ENCODE measurements around the gene NUP214.
"Not testable (repeated sequence)": the region's sequence is repeated elsewhere in the genome, so short reads cannot be mapped to it uniquely, and the experiment has no call there.

NUP214 gene

DNA sequence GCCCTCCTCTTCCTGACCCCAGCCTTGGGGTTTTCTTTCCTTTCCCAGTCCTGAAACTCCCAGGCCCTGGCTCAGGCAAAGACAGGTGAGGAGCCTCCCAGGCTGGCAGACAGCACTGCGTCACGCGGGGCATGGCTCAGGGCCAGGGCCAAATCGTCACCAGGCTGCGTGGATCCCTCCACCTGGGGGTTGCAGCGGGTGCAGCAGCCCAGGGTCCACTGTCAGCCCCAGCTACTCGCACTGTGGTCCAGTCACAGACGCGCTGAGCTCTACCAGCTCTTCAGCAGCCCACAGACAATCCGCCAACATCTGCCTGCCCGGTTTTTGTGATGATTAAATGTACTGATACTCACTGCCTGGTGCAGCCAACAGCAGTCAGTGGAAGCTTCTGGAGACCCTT is 138.8 kb downstream of the NUP214 start:
- DNase-seq = no peak

DNA sequence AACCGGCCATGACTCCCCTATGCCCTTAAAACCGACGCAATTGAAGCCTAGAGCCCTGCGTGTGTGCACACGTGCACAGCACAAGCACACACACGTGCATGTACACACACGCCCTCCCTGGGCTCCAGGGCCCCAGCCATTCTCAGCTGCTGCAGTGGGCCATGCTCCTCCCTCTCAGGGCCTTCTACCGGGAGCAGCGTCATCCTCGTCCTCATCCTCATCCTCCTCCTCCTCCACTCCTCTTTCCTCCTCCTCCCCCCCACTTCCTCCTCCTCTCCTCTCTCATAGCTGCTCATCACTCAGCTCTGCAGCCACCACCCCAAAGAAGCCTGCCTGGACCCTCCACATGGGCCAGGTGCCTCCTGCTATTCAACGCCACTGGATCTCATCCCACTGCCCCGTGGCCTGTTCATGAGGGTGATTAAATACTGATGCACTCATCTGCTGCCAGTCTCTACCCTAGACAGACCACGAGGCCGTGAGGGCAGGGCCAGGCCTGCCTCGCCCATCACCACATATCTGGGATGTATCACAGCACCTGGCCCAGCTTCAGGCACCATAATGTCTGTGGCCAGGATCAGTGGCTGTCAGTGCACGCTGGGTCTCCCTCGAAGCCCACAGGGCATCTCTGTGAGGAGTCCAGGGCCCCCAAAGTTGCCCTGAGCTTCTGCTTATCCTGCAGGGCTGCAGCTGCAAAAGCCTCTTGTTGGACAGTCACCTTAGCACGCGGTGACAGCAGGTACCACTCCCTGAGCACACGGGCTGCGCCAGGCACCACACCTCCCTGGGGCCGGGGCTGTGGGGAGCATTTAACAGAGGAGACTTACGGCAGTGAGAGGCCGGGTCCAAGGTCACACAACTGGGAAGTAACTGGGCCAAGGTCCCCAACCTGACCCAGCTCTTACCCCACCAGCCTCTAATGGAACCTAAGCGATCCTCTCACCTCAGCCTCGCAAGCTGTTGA is 141.2 kb downstream of the NUP214 start:
- DNase-seq = no peak

GRCh38 chr9:131270171-131271015 is 145.0 kb downstream of the NUP214 start:
- no peak for DNase-seq

DNA sequence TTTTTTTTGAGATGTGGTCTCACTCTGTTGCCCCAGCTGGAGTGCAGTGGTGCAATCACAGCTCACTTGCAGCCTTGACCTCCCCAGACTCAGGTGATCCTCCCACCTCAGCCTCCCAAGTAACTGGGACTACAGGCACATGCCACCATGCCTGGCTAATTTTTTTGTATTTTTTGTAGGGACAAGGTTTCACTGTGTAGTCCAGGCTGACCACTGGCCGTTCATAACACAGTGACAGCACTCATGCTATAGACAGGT is 145.6 kb downstream of the NUP214 start:
- not testable (repeated sequence) for DNase-seq

DNA sequence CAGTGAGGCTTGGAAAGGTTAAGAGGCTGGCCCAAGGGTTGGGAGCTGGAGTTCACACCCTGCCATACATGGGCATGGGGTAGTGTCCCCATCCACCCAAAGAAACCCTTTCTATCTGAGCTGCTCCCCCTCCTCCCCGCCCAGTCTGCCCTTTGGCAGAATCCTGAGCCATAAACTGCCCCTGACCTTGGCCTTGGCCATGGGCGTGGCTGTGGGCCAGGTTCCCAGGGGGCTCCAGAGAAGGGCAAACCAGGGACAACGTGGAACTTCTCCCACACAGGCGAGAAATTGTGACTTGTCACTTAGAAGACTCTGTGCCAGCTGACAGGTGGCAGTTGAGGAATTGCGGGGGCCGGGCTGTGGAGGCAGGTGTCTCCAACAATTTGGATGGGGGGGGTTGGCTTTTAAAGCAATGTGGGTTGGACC is 146.1 kb downstream of the NUP214 start:
- no peak for DNase-seq

DNA sequence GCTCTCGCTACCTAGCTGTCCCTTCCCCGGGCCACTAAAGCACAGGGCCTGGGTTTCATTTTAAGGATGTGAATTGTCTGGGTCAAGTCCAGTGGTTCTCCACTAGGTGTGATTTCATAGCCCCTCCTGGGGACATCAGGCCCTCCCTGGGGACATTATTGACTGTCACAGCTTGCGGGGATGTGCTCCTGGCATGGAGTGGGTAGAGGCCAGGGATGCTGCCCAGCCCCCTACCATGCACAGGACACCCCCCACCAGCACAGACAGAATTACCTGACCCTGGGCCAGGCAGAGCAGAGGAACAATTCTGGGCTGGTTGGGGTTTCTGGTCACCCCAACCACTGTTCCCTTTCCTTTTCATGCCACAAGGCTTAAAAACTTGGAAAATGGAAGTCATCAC is 146.8 kb downstream of the NUP214 start:
- no peak for DNase-seq

DNA sequence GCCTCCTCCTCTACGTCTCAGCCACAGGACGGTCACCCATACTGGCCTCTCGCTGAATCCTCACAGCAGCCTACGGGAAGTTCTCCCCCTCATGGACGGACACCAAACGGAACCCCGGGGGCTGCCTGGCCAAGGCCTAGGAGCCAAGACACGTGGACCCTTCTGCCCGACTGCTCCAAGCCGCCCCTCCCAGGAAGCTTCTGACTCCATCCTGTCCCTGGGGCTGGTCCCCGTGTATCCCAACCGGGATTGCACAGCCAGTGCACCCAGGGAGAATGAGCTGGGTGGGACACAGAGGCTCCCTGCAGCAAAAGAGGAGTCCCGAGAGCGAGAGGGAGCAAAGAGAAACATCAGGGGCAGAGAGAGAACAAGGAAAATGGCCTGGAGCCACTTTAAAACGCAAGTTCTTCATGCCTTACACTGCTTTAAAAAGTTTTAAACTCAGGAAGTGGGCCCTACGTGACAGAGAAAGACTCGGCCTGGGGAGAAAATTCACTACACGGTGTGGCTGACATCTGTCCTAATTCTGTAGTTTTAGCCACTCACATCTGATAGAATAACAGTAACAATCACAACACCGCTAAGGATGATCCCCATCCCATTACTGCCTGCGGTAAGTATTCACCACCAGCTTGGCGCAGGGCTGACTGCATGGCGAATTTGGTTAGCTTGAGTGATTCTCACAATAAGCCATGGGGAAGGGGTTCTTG is 147.9 kb downstream of the NUP214 start:
- DNase-seq = no peak

DNA sequence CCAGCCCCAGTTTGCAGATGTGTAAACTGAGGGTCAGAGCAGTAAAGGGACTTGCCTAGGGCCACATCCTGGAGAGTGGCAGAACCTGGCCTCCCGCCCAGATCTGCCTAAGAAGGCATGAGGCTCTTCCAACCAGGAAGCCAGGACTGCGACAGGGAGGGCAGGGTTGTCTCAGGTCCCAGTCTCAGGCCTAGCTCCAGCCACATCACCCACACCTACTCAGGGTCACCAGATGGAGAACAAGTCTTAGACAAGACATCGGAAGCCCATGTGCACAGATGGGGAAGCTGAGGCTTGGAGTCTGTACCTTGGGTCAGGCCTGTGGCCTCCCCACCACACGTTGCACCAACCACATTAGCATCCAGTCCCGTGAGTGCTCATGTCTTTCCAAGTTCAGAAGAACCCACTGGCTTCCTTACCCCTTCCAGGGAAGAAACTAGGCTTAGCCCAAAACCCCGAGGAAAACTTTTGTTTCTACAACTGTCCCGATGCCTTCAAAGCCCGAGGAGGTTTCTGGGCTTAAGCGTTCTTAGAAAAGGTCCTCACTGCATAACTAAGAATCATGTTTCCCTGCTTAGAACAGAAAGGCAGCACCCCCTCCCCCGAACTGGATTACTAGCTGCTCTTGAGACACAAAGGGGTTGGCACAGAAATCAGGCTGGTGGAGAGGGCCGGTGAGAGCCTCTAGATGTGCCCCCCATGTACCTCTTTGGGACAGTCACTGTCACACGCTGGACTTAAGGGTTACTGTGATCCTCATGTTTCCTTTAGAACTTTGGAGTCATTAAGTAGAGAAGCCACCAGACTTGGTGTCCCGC is 148.7 kb downstream of the NUP214 start:
- no peak for DNase-seq

DNA sequence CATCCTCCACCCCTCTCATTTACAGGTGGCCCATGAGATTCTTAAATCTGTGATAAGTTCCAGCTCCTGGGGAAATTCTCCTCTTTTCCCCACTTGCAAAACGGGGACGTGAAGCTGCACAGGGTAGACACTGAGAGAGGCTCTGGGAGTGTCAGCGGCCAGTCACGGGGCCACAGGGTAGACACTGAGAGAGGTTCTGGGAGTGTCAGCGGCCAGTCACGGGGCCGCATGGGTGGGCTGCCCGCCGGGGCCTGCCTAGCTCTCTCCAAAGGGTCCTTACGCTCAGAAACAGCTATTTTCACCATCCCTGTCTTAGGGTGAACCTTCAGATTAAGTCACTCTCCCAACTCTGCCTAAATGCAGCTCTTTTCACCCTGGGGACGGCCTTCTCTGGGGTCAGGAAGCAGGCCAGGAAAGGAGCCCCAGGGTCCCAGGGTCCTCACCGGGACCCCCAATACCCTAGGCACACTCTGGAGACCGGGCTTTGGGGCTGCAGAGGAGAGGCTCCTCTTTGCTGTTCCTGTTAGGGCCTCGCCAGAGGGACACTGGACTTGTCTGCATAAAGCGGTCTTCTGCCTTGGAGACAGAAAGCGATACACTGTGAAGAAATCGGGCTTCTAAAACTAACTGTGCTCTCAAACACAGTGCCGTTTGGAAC is 149.4 kb downstream of the NUP214 start:
- DNase-seq = no peak

DNA sequence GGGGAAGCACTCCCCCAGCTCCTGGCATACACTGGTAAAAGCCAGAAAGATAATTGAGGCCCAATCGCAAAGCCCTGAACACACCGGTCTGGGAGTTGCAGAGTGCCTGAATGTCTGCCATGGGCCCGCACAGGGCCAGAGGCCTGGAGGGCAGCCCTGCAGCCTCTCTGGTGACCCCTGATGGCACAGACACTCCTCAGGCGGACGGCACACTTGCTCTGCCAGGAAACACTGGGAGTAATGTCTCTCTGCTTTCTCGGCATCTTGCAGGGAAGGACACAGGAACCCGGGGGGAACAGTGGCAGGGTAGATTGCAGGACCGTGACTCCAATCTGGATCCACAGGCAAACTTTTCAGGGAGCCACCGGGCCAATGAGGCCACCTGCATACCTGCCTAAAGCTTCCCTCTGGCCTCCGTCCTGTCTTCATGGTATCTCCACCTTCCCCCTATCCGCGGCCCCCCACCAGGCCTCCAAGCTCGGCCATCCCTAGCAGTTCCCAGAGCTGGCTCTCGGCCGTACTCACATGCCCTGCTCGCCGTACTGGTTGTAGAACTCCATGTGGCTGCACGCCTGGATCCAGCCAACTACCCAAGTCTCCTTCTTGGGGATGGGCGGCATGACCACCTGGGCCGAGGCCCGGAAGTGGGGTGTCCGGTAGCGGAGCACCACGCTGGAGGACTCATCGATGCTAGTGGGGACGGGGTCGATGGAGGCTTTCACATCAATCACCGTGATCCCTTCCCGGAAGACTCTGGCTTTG is 150.1 kb downstream of the NUP214 start:
- DNase-seq = no peak

DNA sequence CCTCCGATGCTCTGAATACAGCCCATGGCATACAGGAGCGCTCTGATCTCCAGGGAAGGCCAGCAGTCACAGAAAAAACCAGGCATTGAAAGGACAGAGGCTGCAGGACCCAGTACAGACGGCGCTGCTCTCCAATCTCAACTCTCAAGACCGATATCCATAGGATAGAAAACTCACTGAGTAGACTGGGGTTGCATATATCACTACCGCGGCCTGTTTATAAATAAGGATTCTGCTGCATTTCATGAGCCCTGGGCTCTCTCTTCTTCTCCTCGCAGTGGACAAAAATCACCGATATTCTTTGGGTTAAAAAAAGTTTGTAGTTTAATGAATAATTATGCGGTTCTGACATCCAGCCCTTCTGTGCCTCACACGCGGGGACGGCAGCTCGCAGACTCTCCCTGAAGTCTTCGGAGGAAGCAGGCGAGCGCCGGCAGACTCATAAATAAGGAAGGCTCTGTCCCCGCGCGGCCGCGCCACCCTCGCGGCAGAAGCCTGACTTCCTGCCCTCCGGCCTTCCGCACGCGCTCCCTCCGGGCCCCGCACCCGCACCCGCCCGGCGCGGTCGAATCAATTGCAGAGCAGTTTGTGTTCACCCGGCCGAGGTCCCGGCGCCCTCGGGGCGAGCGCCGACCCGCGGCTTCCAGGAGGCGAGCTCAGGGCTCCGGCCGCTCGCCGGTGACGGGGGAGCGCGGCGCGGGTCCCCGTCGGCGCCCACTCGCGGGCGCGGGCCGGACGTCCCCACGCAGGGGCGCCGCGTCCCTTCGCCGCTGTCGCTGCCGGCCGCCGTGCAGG is 150.9 kb downstream of the NUP214 start, which contains the start of gene FAM78A:
FAM78A (minus strand) TSS at position 417 of the 795 bp plus-strand sequence; CDS start at position 86, 331 bp downstream.
- no peak for DNase-seq

GRCh38 chr9:131276891-131277286 is 151.5 kb downstream of the NUP214 start:
- no peak for DNase-seq

GRCh38 chr9:131277287-131277909 is 152.0 kb downstream of the NUP214 start:
- DNase-seq = no peak

DNA sequence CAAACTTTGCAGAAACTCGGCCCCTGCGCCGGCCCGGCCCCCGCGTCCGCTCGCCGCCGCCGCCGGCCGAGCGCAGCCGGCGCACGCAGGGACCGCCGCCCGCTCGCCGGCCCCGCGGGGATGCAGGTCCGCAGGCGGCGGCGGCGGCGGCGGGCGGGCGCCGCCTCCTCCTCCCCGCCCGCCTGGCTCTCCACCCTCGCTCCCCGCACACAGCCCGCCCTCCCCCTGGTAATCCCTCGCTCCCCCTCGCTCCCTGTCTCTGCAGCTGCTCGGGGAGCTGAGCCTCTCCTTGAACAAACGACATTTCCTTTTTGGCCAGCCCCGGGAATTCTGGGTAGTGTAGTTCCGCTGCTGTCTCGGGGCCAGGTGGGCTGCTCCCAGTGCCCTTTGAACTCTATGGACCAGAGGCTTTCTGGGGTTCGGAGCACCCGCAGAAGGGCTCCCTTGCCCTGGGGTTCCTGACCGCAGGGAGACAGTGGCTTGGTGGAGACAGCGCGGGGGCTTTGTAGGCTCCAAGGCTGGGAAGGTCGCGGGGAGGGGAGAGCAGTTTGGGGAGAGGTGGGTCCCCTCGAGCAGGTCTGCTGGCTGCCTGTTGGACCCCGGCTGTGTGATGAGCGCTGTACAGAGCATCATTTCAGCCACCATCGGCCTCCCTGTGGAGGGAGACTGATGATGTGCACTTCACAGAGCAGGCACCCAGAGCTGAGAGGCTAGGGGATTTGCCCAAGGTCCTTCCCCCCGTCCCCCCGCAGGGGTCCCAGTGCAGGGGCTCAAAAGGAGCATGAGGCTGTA is 152.7 kb downstream of the NUP214 start:
- peak; percentile 77 for DNase-seq

GRCh38 chr9:131278702-131279111 is 153.3 kb downstream of the NUP214 start:
- DNase-seq = no peak

DNA sequence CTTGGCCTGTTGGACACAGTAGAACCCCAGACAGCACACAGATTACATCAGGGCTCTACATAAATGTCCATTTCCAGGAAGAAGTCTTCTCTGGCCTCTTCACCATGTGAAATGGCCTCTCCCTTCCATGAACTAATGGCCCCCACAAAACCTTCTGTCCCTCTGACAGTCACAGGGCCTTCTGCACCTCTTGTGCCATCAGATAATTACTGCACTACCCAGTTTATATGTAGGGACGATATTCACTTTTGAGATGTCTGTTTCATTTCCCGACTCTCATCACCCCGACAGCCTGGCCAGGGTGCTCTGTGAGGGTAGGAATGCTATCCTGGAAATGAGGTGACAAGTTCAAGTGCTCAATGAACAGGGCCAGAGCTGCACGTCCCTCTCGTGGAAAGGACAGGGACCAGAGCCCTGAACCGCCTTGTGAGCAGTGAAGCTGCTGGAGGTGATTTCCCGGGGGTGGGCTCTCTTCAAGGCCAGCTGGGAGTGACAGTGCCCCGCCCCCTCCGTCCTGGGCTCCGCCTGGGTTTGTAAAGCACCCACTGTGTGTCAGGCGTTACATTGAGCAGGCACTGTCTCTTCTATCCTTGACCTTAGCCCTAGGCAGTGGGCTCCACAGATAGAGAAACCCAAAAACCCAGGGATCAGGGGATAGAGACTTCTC is 153.9 kb downstream of the NUP214 start:
- DNase-seq = no peak

GRCh38 chr9:131279863-131280570 is 154.6 kb downstream of the NUP214 start:
- DNase-seq = no peak

GRCh38 chr9:131280660-131281059 is 155.3 kb downstream of the NUP214 start:
- no peak for DNase-seq

All from NCI-H1694 (cell line).